GM23338 (cell line): Measurements from ENCODE around the gene PHF13. TPM values are rescaled to one million over a fixed set of nuclear protein-coding genes. Genes with fewer than 3 reads are reported as not detected.

Experiments
- ATAC-seq: fragments of 200-7000 bp; cut with Tn5 transposase; 3 replicates; pipeline ENCODE4 v1.9.1; 2020
- DNase-seq: peaks from one replicate; pipeline ENCODE4 v3.0.0-alpha.2; 2015; ENCODE audit warnings: low spot score
- H2AFZ ChIP-seq: fragments of 200-600 bp; sonication (generic); 2 replicates; pipeline ENCODE4 v1.8.0; 2016; ENCODE audit warnings: antibody characterized with exemption, mild to moderate bottlenecking, moderate library complexity
- H3F3A ChIP-seq: fragments of 200-600 bp; sonication (generic); replicated peaks from 2 replicates; pipeline ENCODE4 v1.8.0; 2017; ENCODE audit warnings: antibody characterized with exemption, mixed run types, low read depth
- H3K27ac ChIP-seq: fragments of 200-600 bp; sonication (generic); 2 replicates; pipeline ENCODE4 v1.6.1; 2016; ENCODE audit warnings: low read depth
- H3K27me3 ChIP-seq: fragments of 200-600 bp; sonication (generic); 2 replicates; pipeline ENCODE4 v1.8.0; 2016; ENCODE audit warnings: mild to moderate bottlenecking, mixed run types, moderate library complexity; ENCODE audit not compliant: insufficient read depth
- H3K36me3 ChIP-seq: fragments of 200-600 bp; sonication (generic); 2 replicates; pipeline ENCODE4 v1.8.0; 2016; ENCODE audit warnings: mild to moderate bottlenecking; ENCODE audit not compliant: insufficient read depth
- H3K4me1 ChIP-seq: fragments of 200-600 bp; sonication (generic); 2 replicates; pipeline ENCODE4 v1.8.0; 2016; ENCODE audit warnings: mild to moderate bottlenecking, moderate library complexity; ENCODE audit not compliant: insufficient read depth
- H3K4me2 ChIP-seq: fragments of 200-600 bp; sonication (generic); 2 replicates; pipeline ENCODE4 v1.7.1; 2017; ENCODE audit warnings: mixed run types
- H3K4me3 ChIP-seq: fragments of 200-600 bp; sonication (generic); 2 replicates; pipeline ENCODE4 v1.6.1; 2016; ENCODE audit warnings: mixed run types
- H3K79me2 ChIP-seq: fragments of 200-600 bp; sonication (generic); replicated peaks from 2 replicates; pipeline ENCODE4 v1.8.0; 2017; ENCODE audit warnings: mild to moderate bottlenecking; ENCODE audit not compliant: insufficient read depth
- H3K9me2 ChIP-seq: fragments of 200-600 bp; sonication (generic); 2 replicates; pipeline ENCODE4 v1.8.0; 2017; ENCODE audit not compliant: insufficient read depth
- H4K20me1 ChIP-seq: fragments of 200-600 bp; sonication (generic); replicated peaks from 2 replicates; pipeline ENCODE4 v1.8.0; 2017; ENCODE audit warnings: mild to moderate bottlenecking; ENCODE audit not compliant: insufficient read depth
- H3K27ac Mint-ChIP-seq: 2 replicates; pipeline ENCODE4 v1.8.0; 2020; ENCODE audit warnings: inconsistent platforms, mild to moderate bottlenecking, moderate library complexity, mixed read lengths
- H3K27me3 Mint-ChIP-seq: 3 replicates; pipeline ENCODE4 v1.8.0; 2022; ENCODE audit warnings: low read depth, mild to moderate bottlenecking, moderate library complexity, mixed read lengths, inconsistent platforms; ENCODE audit not compliant: insufficient read depth, poor library complexity
- H3K36me3 Mint-ChIP-seq: 3 replicates; pipeline ENCODE4 v1.8.0; 2021; ENCODE audit warnings: low read depth, mild to moderate bottlenecking, inconsistent platforms, moderate library complexity, mixed read lengths
- H3K4me1 Mint-ChIP-seq: 3 replicates; pipeline ENCODE4 v1.8.0; 2020; ENCODE audit warnings: mild to moderate bottlenecking, inconsistent platforms, mixed read lengths
- H3K4me3 Mint-ChIP-seq: 3 replicates; pipeline ENCODE4 v1.8.0; 2021; ENCODE audit warnings: moderate library complexity, mild to moderate bottlenecking, inconsistent platforms, mixed read lengths
- H3K9me3 Mint-ChIP-seq: 3 replicates; pipeline ENCODE4 v1.8.0; 2020; ENCODE audit warnings: moderate library complexity, mild to moderate bottlenecking, inconsistent platforms, mixed read lengths
- CREB1 ChIP-seq: fragments of 250-450 bp; sonication (Bioruptor Pico); IDR thresholded peaks from 2 replicates; pipeline ENCODE4 v1.5.0; 2020; ENCODE audit warnings: low read depth, mild to moderate bottlenecking, moderate library complexity
- CTCF ChIP-seq, 2 experiments: fragments of 200-600 bp in 1 of 2; sonication (generic) in 1 of 2; conservative IDR thresholded peaks; 2 replicates each; pipeline versions ENCODE4 v1.5.1 to v1.6.1; 2016 to 2017; ENCODE audit warnings: antibody characterized with exemption in 2 of 2, low read depth in 2 of 2, mild to moderate bottlenecking in 2 of 2, moderate library complexity in 1 of 2
- ETS1 ChIP-seq: IDR thresholded peaks from 2 replicates; pipeline ENCODE4 v1.6.1; 2016; ENCODE audit warnings: antibody characterized with exemption
- EZH2 ChIP-seq: fragments of 200-600 bp; sonication (generic); IDR thresholded peaks from one replicate; pipeline ENCODE4 v1.8.0; 2017; ENCODE audit warnings: antibody characterized with exemption, mild to moderate bottlenecking, low read depth; ENCODE audit not compliant: unreplicated experiment
- EZH2phosphoT487 ChIP-seq: fragments of 200-600 bp; sonication (generic); IDR thresholded peaks from one replicate; pipeline ENCODE4 v1.8.1; 2018; ENCODE audit warnings: antibody characterized with exemption; ENCODE audit not compliant: unreplicated experiment
- JUNB ChIP-seq: IDR thresholded peaks from one replicate; pipeline ENCODE4 v1.6.1; 2016; ENCODE audit warnings: antibody characterized with exemption; ENCODE audit not compliant: unreplicated experiment
- NANOG ChIP-seq: IDR thresholded peaks from 2 replicates; pipeline ENCODE4 v1.6.1; 2016; ENCODE audit warnings: antibody characterized with exemption, borderline replicate concordance
- POLR2AphosphoS5 ChIP-seq: IDR thresholded peaks from 2 replicates; pipeline ENCODE4 v1.6.1; 2016; ENCODE audit warnings: antibody characterized with exemption, low read depth
- REST ChIP-seq: IDR thresholded peaks from one replicate; pipeline ENCODE4 v1.6.1; 2018; ENCODE audit warnings: antibody characterized with exemption; ENCODE audit not compliant: unreplicated experiment
- STAT1 ChIP-seq: IDR thresholded peaks from one replicate; pipeline ENCODE4 v1.6.1; 2016; ENCODE audit warnings: antibody characterized with exemption; ENCODE audit not compliant: unreplicated experiment
- ZNF114 ChIP-seq: fragments of 250-450 bp; sonication (Bioruptor Pico); IDR thresholded peaks from 2 replicates; pipeline ENCODE4 v1.5.0; 2020; ENCODE audit warnings: mild to moderate bottlenecking, moderate library complexity
- ZNF331 ChIP-seq: fragments of 250-450 bp; sonication (Bioruptor Pico); IDR thresholded peaks from 2 replicates; pipeline ENCODE4 v1.5.0; 2020; ENCODE audit warnings: low read depth, mild to moderate bottlenecking, moderate library complexity
- ZNF462 ChIP-seq: fragments of 250-450 bp; sonication (Bioruptor Pico); IDR thresholded peaks from 2 replicates; pipeline ENCODE4 v1.5.0; 2020; ENCODE audit warnings: mild to moderate bottlenecking, moderate library complexity
- polyA plus RNA-seq: library from polyadenylated mRNA; unstranded; fragments of >200 nt; fragmentation: Nextera tagmentation; extraction: Ambion mirVana; gene quantifications from 2 replicates; pipeline ENCODE4 v1.2.1, GENCODE V29; 2016
- total RNA-seq: library from RNA; depleted of rRNA; stranded (reverse); fragments of >200 nt; shearing (Covaris generic); gene quantifications from 2 replicates; pipeline ENCODE4 v1.2.3, GENCODE V29; 2014

Gene PHF13
- total and polyA plus RNA-seq, 2 experiments from 2014 or later, result 12.1 to 33.2 TPM

DNA sequence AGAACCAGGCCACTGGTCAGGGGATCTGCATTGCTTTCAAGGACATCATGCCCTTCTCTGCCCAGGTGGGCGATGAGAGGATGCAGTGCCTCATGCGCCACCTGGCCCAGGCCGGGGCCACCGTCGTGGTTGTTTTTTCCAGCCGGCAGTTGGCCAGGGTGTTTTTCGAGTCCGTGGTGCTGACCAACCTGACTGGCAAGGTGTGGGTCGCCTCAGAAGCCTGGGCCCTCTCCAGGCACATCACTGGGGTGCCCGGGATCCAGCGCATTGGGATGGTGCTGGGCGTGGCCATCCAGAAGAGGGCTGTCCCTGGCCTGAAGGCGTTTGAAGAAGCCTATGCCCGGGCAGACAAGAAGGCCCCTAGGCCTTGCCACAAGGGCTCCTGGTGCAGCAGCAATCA is 38.7 kb upstream of the PHF13 start:
- Mint-ChIP-seq H3K27me3 (peaks cover 5% of the 10 kb centered on the region), H3K4me1 (peaks cover 14% of the 10 kb centered on the region), H3K36me3 (no peaks in the 10 kb centered on the region), H3K27ac (no peak overlapping the region), H3K9me3 (peaks cover 3% of the 10 kb centered on the region; the same call in 1 of the 3 replicates), H3K4me3 (no peak overlapping the region)
- Histone ChIP-seq H3K36me3 (no peaks in the 10 kb centered on the region), H3F3A (no peaks in the 10 kb centered on the region; the same call in 1 of the 2 replicates), H3K4me2 (no peak overlapping the region), H3K27ac (no peak overlapping the region), H3K27me3 (no peaks in the 10 kb centered on the region), H3K9me2 (no peaks in the 10 kb centered on the region), H3K4me3 (no peak overlapping the region), H3K4me1 (peaks cover 6% of the 10 kb centered on the region; the same call in 1 of the 2 replicates), H3K79me2 (no peaks in the 10 kb centered on the region), H2AFZ (no peak overlapping the region), H4K20me1 (no peaks in the 10 kb centered on the region)
- TF ChIP-seq CTCF (conservative IDR thresholded peaks at IDR 0.05; ENCODE audit: low read depth in 2 of 2) (no peak), ZNF114 (CRISPR knock-in tag) (no peak), REST (no peak), EZH2 (no peak), EZH2phosphoT487 (no peak), NANOG (no peak), STAT1 (no peak), CREB1 (CRISPR knock-in tag) (no peak), JUNB (no peak), ZNF331 (no peak), POLR2AphosphoS5 (no peak), ZNF462 (CRISPR knock-in tag) (no peak), ETS1 (no peak)
- ATAC-seq (no peak), DNase-seq (no peak)
